Testis (tissue), 2 donors: ENCODE data around the gene AATF.

Experiments
- POLR2A ChIP-seq: fragments of 450-650 bp; IDR thresholded peaks from one replicate; pipeline ENCODE4 v1.6.1; 2017; ENCODE audit warnings: antibody characterized with exemption, mild to moderate bottlenecking, moderate library complexity
- TF ChIP-seq, protein P1 (sequence below), 3 experiments: fragments of 450-650 bp in 2 of 3; fragments of 200-600 bp in 1 of 3; sonication (generic) in 1 of 3; IDR thresholded peaks; one replicate each; pipeline ENCODE4 v1.5.1; 2016 to 2019; ENCODE audit warnings: antibody characterized with exemption in 3 of 3, mild to moderate bottlenecking in 2 of 3, moderate library complexity in 1 of 3

DNA sequence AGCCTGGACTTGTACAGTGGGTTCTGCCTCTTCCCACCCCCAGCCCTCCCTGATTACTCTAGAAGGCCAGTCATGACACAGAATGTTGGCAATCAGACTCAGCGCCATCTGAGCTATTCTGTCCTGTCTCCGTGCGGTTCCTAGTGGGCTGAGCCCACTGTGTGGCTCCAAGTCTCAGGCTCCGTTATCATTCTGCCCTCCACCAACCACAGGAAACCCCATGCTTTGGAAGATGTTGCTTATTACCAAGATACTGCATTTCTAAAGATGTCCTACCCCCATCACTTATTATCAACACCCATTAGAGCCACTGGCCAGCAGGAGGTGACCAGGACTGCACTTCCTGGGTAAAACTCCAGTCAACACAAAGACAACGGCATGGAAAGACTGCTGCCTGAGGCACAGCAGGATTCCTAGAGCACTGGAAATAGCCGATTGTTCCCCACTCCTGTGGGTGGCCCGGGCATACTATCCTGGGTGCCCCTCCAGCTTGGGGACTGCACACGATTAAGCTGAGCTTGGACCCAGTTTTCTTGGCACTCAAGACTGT is 133.6 kb downstream of the AATF start:
- TF ChIP-seq, protein P1, sequence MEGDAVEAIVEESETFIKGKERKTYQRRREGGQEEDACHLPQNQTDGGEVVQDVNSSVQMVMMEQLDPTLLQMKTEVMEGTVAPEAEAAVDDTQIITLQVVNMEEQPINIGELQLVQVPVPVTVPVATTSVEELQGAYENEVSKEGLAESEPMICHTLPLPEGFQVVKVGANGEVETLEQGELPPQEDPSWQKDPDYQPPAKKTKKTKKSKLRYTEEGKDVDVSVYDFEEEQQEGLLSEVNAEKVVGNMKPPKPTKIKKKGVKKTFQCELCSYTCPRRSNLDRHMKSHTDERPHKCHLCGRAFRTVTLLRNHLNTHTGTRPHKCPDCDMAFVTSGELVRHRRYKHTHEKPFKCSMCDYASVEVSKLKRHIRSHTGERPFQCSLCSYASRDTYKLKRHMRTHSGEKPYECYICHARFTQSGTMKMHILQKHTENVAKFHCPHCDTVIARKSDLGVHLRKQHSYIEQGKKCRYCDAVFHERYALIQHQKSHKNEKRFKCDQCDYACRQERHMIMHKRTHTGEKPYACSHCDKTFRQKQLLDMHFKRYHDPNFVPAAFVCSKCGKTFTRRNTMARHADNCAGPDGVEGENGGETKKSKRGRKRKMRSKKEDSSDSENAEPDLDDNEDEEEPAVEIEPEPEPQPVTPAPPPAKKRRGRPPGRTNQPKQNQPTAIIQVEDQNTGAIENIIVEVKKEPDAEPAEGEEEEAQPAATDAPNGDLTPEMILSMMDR (IDR thresholded peaks at IDR 0.05), result no peak
- no peak for TF ChIP-seq POLR2A
